ENCODE data around the gene ST3GAL3.

The ST3GAL3 gene

GRCh38 chr1:43882763-43883162 is 175.4 kb downstream of the ST3GAL3 start:
- DNase-seq: no peak

GRCh38 chr1:43883321-43883720 is 176.0 kb downstream of the ST3GAL3 start:
- DNase-seq: no peak

GRCh38 chr1:43885279-43885801 is 178.0 kb downstream of the ST3GAL3 start:
- DNase-seq: no peak

GRCh38 chr1:43887748-43888147 is 180.4 kb downstream of the ST3GAL3 start:
- no peak for DNase-seq

GRCh38 chr1:43890815-43891214 is 183.5 kb downstream of the ST3GAL3 start:
- no peak for DNase-seq

GRCh38 chr1:43893006-43893405 is 185.7 kb downstream of the ST3GAL3 start:
- DNase-seq: no peak

- DNase-seq: no peak
Measured at GRCh38 chr1:43898981-43899380, 191.6 kb downstream of the ST3GAL3 start.

GRCh38 chr1:43900386-43900785 is 193.1 kb downstream of the ST3GAL3 start:
- no peak for DNase-seq

GRCh38 chr1:43901196-43901961 is 194.0 kb downstream of the ST3GAL3 start:
- no peak for DNase-seq

GRCh38 chr1:43902058-43902831 is 194.9 kb downstream of the ST3GAL3 start:
- no peak for DNase-seq

- DNase-seq: no peak
Measured at GRCh38 chr1:43904660-43905551, 197.6 kb downstream of the ST3GAL3 start.

- DNase-seq: no peak
Measured at GRCh38 chr1:43908226-43908625, 200.9 kb downstream of the ST3GAL3 start.

GRCh38 chr1:43908858-43909257 is 201.5 kb downstream of the ST3GAL3 start:
- no peak for DNase-seq

- no peak for DNase-seq
Measured at GRCh38 chr1:43910343-43910742, 203.0 kb downstream of the ST3GAL3 start.

- DNase-seq: no peak
Measured at GRCh38 chr1:43912607-43913006, 205.3 kb downstream of the ST3GAL3 start.

GRCh38 chr1:43913051-43913501 is 205.7 kb downstream of the ST3GAL3 start:
- no peak for DNase-seq

GRCh38 chr1:43913666-43914360 is 206.5 kb downstream of the ST3GAL3 start:
- DNase-seq: no peak

GRCh38 chr1:43914576-43915525 is 207.5 kb downstream of the ST3GAL3 start:
- no peak for DNase-seq

GRCh38 chr1:43919906-43920305 is 212.6 kb downstream of the ST3GAL3 start:
- DNase-seq: no peak

- DNase-seq: no peak
Measured at GRCh38 chr1:43921022-43921421, 213.7 kb downstream of the ST3GAL3 start.

GRCh38 chr1:43924516-43924915 is 217.2 kb downstream of the ST3GAL3 start:
- DNase-seq: no peak
